Neural cell (in vitro differentiated cells): ENCODE data around the gene RASAL2. TPM values are rescaled to one million over a fixed set of nuclear protein-coding genes. Genes with fewer than 3 reads are reported as not detected.

Experiments
- H2AFZ ChIP-seq: fragments of 200-600, 300-800 bp; sonication (generic), shearing (Covaris generic); 2 replicates; pipeline ENCODE4 v1.6.0; 2014; ENCODE audit warnings: low read depth, mild to moderate bottlenecking, antibody characterized with exemption, low read length, moderate library complexity
- H3F3A ChIP-seq: fragments of 200-600 bp; shearing (Covaris generic); 2 replicates; pipeline ENCODE4 v1.6.1; 2016; ENCODE audit warnings: mild to moderate bottlenecking, moderate library complexity, mixed read lengths, antibody characterized with exemption, low read length; ENCODE audit not compliant: insufficient read depth, poor library complexity, severe bottlenecking
- H3K27ac ChIP-seq: fragments of 200-600, 300-800 bp; sonication (generic), shearing (Covaris generic); 2 replicates; pipeline ENCODE4 v1.5.1; 2014; ENCODE audit warnings: mild to moderate bottlenecking, low read length, moderate library complexity
- H3K27me3 ChIP-seq: fragments of 300-800, 200-600 bp; sonication (generic), shearing (Covaris generic); 2 replicates; pipeline ENCODE4 v1.6.0; 2014; ENCODE audit warnings: mild to moderate bottlenecking, low read depth, low read length, moderate library complexity; ENCODE audit not compliant: insufficient read depth
- H3K36me3 ChIP-seq: fragments of 300-800, 200-600 bp; sonication (generic), shearing (Covaris generic); 2 replicates; pipeline ENCODE4 v1.5.1; 2014; ENCODE audit warnings: mild to moderate bottlenecking, antibody characterized with exemption, low read length, moderate library complexity; ENCODE audit not compliant: insufficient read depth
- H3K4me2 ChIP-seq: fragments of 300-800, 200-600 bp; sonication (generic), shearing (Covaris generic); 2 replicates; pipeline ENCODE4 v1.6.0; 2014; ENCODE audit warnings: mild to moderate bottlenecking, low read length
- H3K4me3 ChIP-seq: fragments of 300-800, 200-600 bp; sonication (generic), shearing (Covaris generic); 2 replicates; pipeline ENCODE4 v1.5.1; 2014; ENCODE audit warnings: mild to moderate bottlenecking, low read length, moderate library complexity
- H3K79me2 ChIP-seq: fragments of 200-600 bp; shearing (Covaris generic); replicated peaks from 2 replicates; pipeline ENCODE4 v1.6.0; 2014; ENCODE audit warnings: mild to moderate bottlenecking, low read length, moderate library complexity; ENCODE audit not compliant: insufficient read depth
- H3K9ac ChIP-seq: fragments of 300-800, 200-600 bp; sonication (generic), shearing (Covaris generic); 2 replicates; pipeline ENCODE4 v1.6.1; 2016; ENCODE audit warnings: mild to moderate bottlenecking, low read length, mixed read lengths
- H3K9me2 ChIP-seq: fragments of 200-600 bp; shearing (Covaris generic); 2 replicates; pipeline ENCODE4 v1.6.1; 2016; ENCODE audit warnings: mild to moderate bottlenecking, low read length, mixed read lengths; ENCODE audit not compliant: insufficient read depth
- H3K9me3 ChIP-seq: fragments of 200-600, 300-800 bp; sonication (generic), shearing (Covaris generic); 2 replicates; pipeline ENCODE4 v1.6.1; 2016; ENCODE audit warnings: mild to moderate bottlenecking, mixed run types, low read length, moderate library complexity, mixed read lengths
- H4K20me1 ChIP-seq: fragments of 200-600 bp; shearing (Covaris generic); 2 replicates; pipeline ENCODE4 v1.6.1; 2016; ENCODE audit warnings: mild to moderate bottlenecking, mixed run types; ENCODE audit not compliant: insufficient read depth
- CTCF ChIP-seq: fragments of 450-650 bp; IDR thresholded peaks from 2 replicates; pipeline ENCODE4 v1.5.1; 2014; ENCODE audit warnings: antibody characterized with exemption, mild to moderate bottlenecking, moderate library complexity; ENCODE audit not compliant: poor library complexity, severe bottlenecking
- EP300 ChIP-seq: fragments of 450-650 bp; conservative IDR thresholded peaks from 2 replicates; pipeline ENCODE4 v1.6.1; 2014; ENCODE audit warnings: antibody characterized with exemption, mild to moderate bottlenecking, moderate library complexity; ENCODE audit not compliant: poor library complexity, severe bottlenecking
- EZH2 ChIP-seq: fragments of 200-600, 300-800 bp; shearing (Covaris generic), sonication (generic); IDR thresholded peaks from 2 replicates; pipeline ENCODE4 v1.6.1; 2014; ENCODE audit warnings: antibody characterized with exemption, low read length, borderline replicate concordance, mild to moderate bottlenecking; ENCODE audit not compliant: insufficient read depth, poor library complexity, severe bottlenecking
- MXI1 ChIP-seq: fragments of 450-650 bp; conservative IDR thresholded peaks from 2 replicates; pipeline ENCODE4 v1.6.1; 2014; ENCODE audit warnings: antibody characterized with exemption, mild to moderate bottlenecking; ENCODE audit not compliant: poor library complexity, severe bottlenecking
- POLR2AphosphoS5 ChIP-seq: IDR thresholded peaks from 2 replicates; pipeline ENCODE4 v1.6.1; 2012
- RAD21 ChIP-seq: fragments of 450-650 bp; conservative IDR thresholded peaks from 2 replicates; pipeline ENCODE4 v1.6.1; 2014; ENCODE audit warnings: antibody characterized with exemption, mild to moderate bottlenecking, moderate library complexity
- REST ChIP-seq: IDR thresholded peaks from 2 replicates; pipeline ENCODE4 v1.6.1; 2012; ENCODE audit warnings: borderline replicate concordance
- SMC3 ChIP-seq: fragments of 450-650 bp; conservative IDR thresholded peaks from 2 replicates; pipeline ENCODE4 v1.6.1; 2014; ENCODE audit warnings: antibody characterized with exemption, mild to moderate bottlenecking, moderate library complexity; ENCODE audit not compliant: poor library complexity
- TAF1 ChIP-seq: IDR thresholded peaks from 2 replicates; pipeline ENCODE4 v1.6.1; 2012; ENCODE audit warnings: low read depth
- polyA plus RNA-seq: library from polyadenylated mRNA; depleted of rRNA; stranded (reverse); fragments of >200 nt; gene quantifications from 2 replicates; pipeline ENCODE4 v1.2.3, GENCODE V29; 2014

Gene RASAL2
- polyA plus RNA-seq, 1 donor from 2014 or later: 73.3 TPM

- Histone ChIP-seq H3K9me2 (no peaks in the 10 kb centered on the region), H3K27me3 (no peaks in the 10 kb centered on the region), H2AFZ (no peak overlapping the region), H3K27ac (no peak overlapping the region), H3F3A (no peaks in the 10 kb centered on the region), H3K4me3 (no peak overlapping the region), H3K4me2 (no peak overlapping the region), H3K79me2 (no peaks in the 10 kb centered on the region), H3K36me3 (no peaks in the 10 kb centered on the region), H3K9ac (no peak overlapping the region), H3K9me3 (no peaks in the 10 kb centered on the region), H4K20me1 (no peaks in the 10 kb centered on the region)
- peak; percentile 18 for TF ChIP-seq RAD21
- TF ChIP-seq MXI1: no peak
- TF ChIP-seq CTCF: peak; percentile 50
- TF ChIP-seq REST: no peak
- peak; percentile 21 for TF ChIP-seq SMC3
Observed at GRCh38 chr1:178501705-178502329, 407.9 kb downstream of the RASAL2 start.

GRCh38 chr1:178502330-178502714 lies 408.4 kb downstream of the RASAL2 start:
- Histone ChIP-seq H3K9me3 (no peaks in the 10 kb centered on the region), H3K27me3 (no peaks in the 10 kb centered on the region), H4K20me1 (no peaks in the 10 kb centered on the region), H3K9me2 (no peaks in the 10 kb centered on the region), H3K4me3 (no peak overlapping the region), H2AFZ (no peak overlapping the region), H3K27ac (no peak overlapping the region), H3K9ac (no peak overlapping the region), H3K4me2 (no peak overlapping the region), H3F3A (no peaks in the 10 kb centered on the region), H3K79me2 (no peaks in the 10 kb centered on the region), H3K36me3 (no peaks in the 10 kb centered on the region)
- TF ChIP-seq MXI1: no peak
- no peak for TF ChIP-seq POLR2AphosphoS5
- TF ChIP-seq RAD21: no peak

- no peak overlapping the region for H3K27ac ChIP-seq
- no peaks in the 10 kb centered on the region for H3F3A ChIP-seq
- no peaks in the 10 kb centered on the region for H3K9me2 ChIP-seq
- H3K4me3 ChIP-seq: no peak overlapping the region
- H3K4me2 ChIP-seq: no peak overlapping the region
- no peaks in the 10 kb centered on the region for H3K9me3 ChIP-seq
- H3K79me2 ChIP-seq: no peaks in the 10 kb centered on the region
- no peak overlapping the region for H2AFZ ChIP-seq
- TF ChIP-seq REST: no peak
- no peak for TF ChIP-seq CTCF
- TF ChIP-seq TAF1: no peak
- TF ChIP-seq RAD21: no peak
- TF ChIP-seq MXI1: no peak
- TF ChIP-seq EP300: no peak
- TF ChIP-seq SMC3: no peak
- no peak for TF ChIP-seq EZH2
- TF ChIP-seq POLR2AphosphoS5: no peak
- no peaks in the 10 kb centered on the region for H3K27me3 ChIP-seq
- no peaks in the 10 kb centered on the region for H4K20me1 ChIP-seq
- H3K36me3 ChIP-seq: no peaks in the 10 kb centered on the region
- no peak overlapping the region for H3K9ac ChIP-seq
Observed at GRCh38 chr1:178502856-178503255, 409.0 kb downstream of the RASAL2 start.
